PFSK-1 (cell line): Measurements from ENCODE around the gene TCAF1.

ENCODE experiments used
- FOXP2 ChIP-seq: optimal IDR thresholded peaks from 2 replicates; pipeline ENCODE3; 2011; ENCODE audit warnings: borderline replicate concordance, control low read depth, inconsistent platforms; ENCODE audit not compliant: insufficient read depth; ENCODE audit errors: extremely low read length, extremely low read depth
- POLR2AphosphoS5 ChIP-seq: IDR thresholded peaks from 2 replicates; pipeline ENCODE4 v1.6.1; 2012; ENCODE audit warnings: low read depth, mild to moderate bottlenecking, control low read depth, low read length, moderate library complexity
- SIN3A ChIP-seq: IDR thresholded peaks from 2 replicates; pipeline ENCODE4 v1.6.1; 2012; ENCODE audit warnings: mild to moderate bottlenecking, low read length, moderate library complexity, borderline replicate concordance; ENCODE audit not compliant: insufficient read depth
- TAF1 ChIP-seq: IDR thresholded peaks from 2 replicates; pipeline ENCODE4 v1.6.1; 2012; ENCODE audit warnings: low read length, control low read depth, borderline replicate concordance; ENCODE audit not compliant: insufficient read depth
- TF ChIP-seq, protein P1 (sequence below), 2 experiments: IDR thresholded peaks; 2 replicates each; pipeline versions ENCODE4 v1.6.1 to v1.8.0; 2011 to 2012; ENCODE audit warnings: low read depth in 2 of 2, low read length in 2 of 2, control low read depth in 1 of 2, inconsistent platforms in 1 of 2, mild to moderate bottlenecking in 1 of 2, moderate library complexity in 1 of 2; ENCODE audit not compliant: insufficient read depth in 1 of 2

The TCAF1 gene

DNA sequence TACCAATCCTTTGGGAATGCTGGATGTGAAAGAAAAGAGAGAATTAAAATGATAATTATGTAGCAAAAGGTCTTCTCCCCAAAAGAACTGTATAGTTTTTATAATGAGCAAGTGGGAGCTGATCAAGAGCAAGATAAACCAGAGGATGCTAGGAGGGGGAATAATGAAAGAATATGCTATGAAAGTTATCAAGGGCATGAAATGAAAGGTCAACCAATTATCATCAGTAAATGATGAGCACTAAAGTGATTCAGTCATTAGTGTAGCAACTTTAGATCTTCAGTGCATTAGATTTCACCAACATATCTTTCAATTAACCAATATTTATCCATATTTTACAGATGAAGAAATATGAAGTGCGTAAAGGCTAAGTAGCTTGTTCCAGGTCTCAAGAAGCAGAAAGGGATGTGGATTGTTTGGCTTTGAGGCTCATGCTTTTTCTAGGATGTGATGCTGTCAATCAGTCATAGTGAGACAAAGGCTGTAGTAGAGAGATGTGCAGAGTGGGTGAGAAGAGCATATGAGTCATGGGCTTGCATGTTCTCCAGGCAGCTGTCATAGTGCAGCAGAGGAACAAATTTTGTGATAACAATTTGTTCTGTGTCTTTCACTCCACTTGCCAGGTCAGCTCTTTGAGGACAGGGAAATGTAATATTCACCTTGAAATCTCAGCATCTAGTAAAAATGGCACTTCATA, 27.4 kb upstream of the TCAF1 start:
- TF ChIP-seq SIN3A (no peak), TAF1 (no peak), FOXP2 (no peak), POLR2AphosphoS5 (no peak)
- TF ChIP-seq, protein P1, sequence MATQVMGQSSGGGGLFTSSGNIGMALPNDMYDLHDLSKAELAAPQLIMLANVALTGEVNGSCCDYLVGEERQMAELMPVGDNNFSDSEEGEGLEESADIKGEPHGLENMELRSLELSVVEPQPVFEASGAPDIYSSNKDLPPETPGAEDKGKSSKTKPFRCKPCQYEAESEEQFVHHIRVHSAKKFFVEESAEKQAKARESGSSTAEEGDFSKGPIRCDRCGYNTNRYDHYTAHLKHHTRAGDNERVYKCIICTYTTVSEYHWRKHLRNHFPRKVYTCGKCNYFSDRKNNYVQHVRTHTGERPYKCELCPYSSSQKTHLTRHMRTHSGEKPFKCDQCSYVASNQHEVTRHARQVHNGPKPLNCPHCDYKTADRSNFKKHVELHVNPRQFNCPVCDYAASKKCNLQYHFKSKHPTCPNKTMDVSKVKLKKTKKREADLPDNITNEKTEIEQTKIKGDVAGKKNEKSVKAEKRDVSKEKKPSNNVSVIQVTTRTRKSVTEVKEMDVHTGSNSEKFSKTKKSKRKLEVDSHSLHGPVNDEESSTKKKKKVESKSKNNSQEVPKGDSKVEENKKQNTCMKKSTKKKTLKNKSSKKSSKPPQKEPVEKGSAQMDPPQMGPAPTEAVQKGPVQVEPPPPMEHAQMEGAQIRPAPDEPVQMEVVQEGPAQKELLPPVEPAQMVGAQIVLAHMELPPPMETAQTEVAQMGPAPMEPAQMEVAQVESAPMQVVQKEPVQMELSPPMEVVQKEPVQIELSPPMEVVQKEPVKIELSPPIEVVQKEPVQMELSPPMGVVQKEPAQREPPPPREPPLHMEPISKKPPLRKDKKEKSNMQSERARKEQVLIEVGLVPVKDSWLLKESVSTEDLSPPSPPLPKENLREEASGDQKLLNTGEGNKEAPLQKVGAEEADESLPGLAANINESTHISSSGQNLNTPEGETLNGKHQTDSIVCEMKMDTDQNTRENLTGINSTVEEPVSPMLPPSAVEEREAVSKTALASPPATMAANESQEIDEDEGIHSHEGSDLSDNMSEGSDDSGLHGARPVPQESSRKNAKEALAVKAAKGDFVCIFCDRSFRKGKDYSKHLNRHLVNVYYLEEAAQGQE (IDR thresholded peaks at IDR 0.05; ENCODE audit: insufficient read depth in 1 of 2, low read depth in 2 of 2, low read length in 2 of 2), result no peak

DNA sequence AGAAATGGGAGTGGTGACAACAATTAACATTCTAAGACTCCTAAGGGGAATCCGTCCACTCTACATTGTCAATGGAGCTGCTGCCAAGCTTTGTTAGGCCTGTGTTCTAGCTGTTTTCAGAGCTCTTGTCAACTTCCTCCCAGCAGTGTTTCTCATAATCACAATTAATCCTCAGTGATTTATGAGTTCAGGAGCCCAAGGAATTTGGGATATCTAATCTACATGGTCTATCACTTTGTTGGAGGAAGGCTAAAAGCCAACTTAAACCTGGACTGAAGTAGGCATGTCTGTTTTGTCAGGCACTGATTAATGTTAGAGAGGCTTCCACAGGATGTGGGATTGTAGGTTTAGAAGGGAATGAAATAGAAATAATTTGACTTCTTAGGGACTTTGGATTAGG, 22.9 kb upstream of the TCAF1 start:
- TF ChIP-seq, protein P1 (IDR thresholded peaks at IDR 0.05; ENCODE audit: insufficient read depth in 1 of 2, low read depth in 2 of 2, low read length in 2 of 2), result no peak

DNA sequence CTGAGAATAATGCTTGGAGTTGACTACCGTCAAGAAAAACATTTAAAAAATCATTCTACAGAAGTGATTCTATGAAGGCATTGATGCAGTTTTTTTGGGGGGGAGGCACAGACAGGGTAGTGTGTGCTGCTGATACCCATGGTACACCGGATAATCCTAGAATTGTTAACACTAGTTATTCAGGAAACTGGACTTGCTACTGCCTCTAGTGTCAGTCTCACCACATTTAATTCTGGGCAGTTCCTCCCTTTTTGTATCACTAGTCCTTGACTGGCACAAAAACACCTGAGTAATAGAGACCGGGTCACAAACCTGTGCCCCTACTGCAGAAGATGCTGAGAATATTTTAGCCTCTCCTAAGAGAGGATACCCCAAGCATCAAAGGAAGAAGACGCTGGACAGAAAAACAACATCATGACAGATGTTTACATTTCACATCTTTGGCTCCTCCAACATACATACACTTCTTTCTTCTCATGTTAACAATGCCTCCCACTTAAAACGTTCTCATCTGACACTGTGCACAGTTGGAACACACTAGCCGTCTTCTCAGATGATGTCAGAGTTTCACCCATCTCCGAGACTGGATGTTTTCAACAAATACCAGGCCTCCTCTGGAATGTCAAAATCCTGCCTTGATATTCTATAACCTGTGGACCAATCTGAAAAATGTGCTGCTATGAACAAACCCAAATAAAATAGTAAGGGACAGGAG, 13.1 kb upstream of the TCAF1 start:
- TF ChIP-seq, protein P1 (IDR thresholded peaks at IDR 0.05; ENCODE audit: insufficient read depth in 1 of 2, low read depth in 2 of 2, low read length in 2 of 2), result no peak
- TF ChIP-seq SIN3A, result no peak
- no peak for TF ChIP-seq TAF1
- no peak for TF ChIP-seq POLR2AphosphoS5
- no peak for TF ChIP-seq FOXP2

DNA sequence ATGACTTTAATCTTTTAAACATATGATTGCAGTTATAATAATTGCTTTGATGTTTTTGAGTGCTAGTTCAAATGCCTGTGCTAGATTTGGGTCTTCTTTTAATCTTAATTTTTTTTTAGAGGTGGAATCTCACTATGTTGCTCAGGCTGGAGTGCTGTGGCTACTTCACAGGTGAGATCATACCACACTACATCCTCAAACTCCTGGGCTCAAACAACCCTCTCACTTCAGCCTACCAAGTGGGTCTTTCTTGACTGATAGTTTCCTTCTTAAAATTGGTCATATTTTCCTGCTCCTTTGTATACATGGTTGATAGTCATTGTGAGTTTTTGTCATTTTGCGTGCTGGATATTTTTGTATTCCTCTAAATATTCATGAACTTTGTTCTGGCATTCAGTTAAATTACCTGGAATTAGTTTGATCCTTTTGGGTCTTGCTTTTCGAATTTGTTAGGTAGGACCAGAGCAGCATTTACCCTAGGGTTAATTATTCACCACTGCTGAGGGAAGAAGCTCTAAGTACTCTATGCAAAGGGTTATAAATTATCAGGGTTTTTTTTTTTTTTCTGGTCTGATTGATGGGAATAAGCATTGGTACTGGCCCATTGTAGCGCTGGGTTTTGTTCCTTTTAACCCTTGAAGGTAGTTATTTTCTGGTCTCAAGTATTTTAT, 12.1 kb upstream of the TCAF1 start:
- no peak for TF ChIP-seq TAF1
- TF ChIP-seq FOXP2, result no peak
- no peak for TF ChIP-seq POLR2AphosphoS5
- TF ChIP-seq, protein P1 (IDR thresholded peaks at IDR 0.05; ENCODE audit: insufficient read depth in 1 of 2, low read depth in 2 of 2, low read length in 2 of 2), result no peak
- TF ChIP-seq SIN3A, result no peak
